Neutrophil (primary cell): Measurements from ENCODE around the gene SIK1.
"Not testable (repeated sequence)": the region's sequence is repeated elsewhere in the genome, so short reads cannot be mapped to it uniquely, and the experiment has no call there.

Experiments
- H3K27ac ChIP-seq: fragments of 200-600 bp; sonication (generic); 2 replicates; pipeline ENCODE4 v1.5.1; 2016; ENCODE audit warnings: mild to moderate bottlenecking, moderate library complexity
- H3K27me3 ChIP-seq: fragments of 200-600 bp; sonication (generic); 2 replicates; pipeline ENCODE4 v1.6.0; 2016; ENCODE audit warnings: mild to moderate bottlenecking
- H3K36me3 ChIP-seq: fragments of 200-600 bp; sonication (generic); 2 replicates; pipeline ENCODE4 v1.5.1; 2017
- H3K4me1 ChIP-seq, 2 experiments: fragments of 200-600 bp in 1 of 2; sonication (generic) in 1 of 2; 1 replicate in 1 of 2; 2 replicates in 1 of 2; pipeline versions ENCODE4 v1.5.1 to v1.6.1; 2013 to 2016; ENCODE audit warnings: low read depth in 1 of 2, low read length in 1 of 2, mild to moderate bottlenecking in 1 of 2, moderate library complexity in 1 of 2; ENCODE audit not compliant: control insufficient read depth in 1 of 2, insufficient read depth in 1 of 2
- H3K4me3 ChIP-seq, 2 experiments: fragments of 200-600 bp in 1 of 2; sonication (generic) in 1 of 2; 1 replicate in 1 of 2; 2 replicates in 1 of 2; pipeline ENCODE4 v1.5.1; 2013 to 2016; ENCODE audit warnings: low read depth in 1 of 2, low read length in 1 of 2, mild to moderate bottlenecking in 1 of 2, moderate library complexity in 1 of 2
- H3K9me3 ChIP-seq: fragments of 200-600 bp; sonication (generic); 2 replicates; pipeline ENCODE4 v1.5.1; 2016
- CTCF ChIP-seq: fragments of 200-600 bp; sonication (generic); IDR thresholded peaks from 2 replicates; pipeline ENCODE4 v1.5.1; 2016; ENCODE audit warnings: antibody characterized with exemption

Gene SIK1

GRCh38 chr21:43396788-43397438 lies 30.0 kb downstream of the SIK1 start:
- not testable (repeated sequence) for H3K36me3 ChIP-seq, H3K27ac ChIP-seq, H3K4me3 ChIP-seq, H3K4me1 ChIP-seq, H3K27me3 ChIP-seq, H3K9me3 ChIP-seq

- H3K9me3 ChIP-seq, H3K27ac ChIP-seq, H3K4me3 ChIP-seq, H3K4me1 ChIP-seq, H3K36me3 ChIP-seq, H3K27me3 ChIP-seq: not testable (repeated sequence)
Measured at GRCh38 chr21:43383351-43383750, 43.6 kb downstream of the SIK1 start.

GRCh38 chr21:43382902-43383301 lies 44.0 kb downstream of the SIK1 start:
- H3K36me3 ChIP-seq, H3K4me1 ChIP-seq, H3K4me3 ChIP-seq, H3K27me3 ChIP-seq, H3K27ac ChIP-seq, H3K9me3 ChIP-seq: not testable (repeated sequence)

GRCh38 chr21:43380852-43381533 lies 45.9 kb downstream of the SIK1 start:
- H3K4me1 ChIP-seq, H3K36me3 ChIP-seq, H3K4me3 ChIP-seq, H3K27ac ChIP-seq, H3K9me3 ChIP-seq, H3K27me3 ChIP-seq: not testable (repeated sequence)

- H3K27ac ChIP-seq, H3K9me3 ChIP-seq, H3K4me3 ChIP-seq, H3K36me3 ChIP-seq, H3K27me3 ChIP-seq, H3K4me1 ChIP-seq: not testable (repeated sequence)
Measured at GRCh38 chr21:43380337-43380736, 46.6 kb downstream of the SIK1 start.

GRCh38 chr21:43379626-43380122 lies 47.3 kb downstream of the SIK1 start:
- not testable (repeated sequence) for H3K4me1 ChIP-seq, H3K27ac ChIP-seq, H3K27me3 ChIP-seq, H3K36me3 ChIP-seq, H3K4me3 ChIP-seq, H3K9me3 ChIP-seq

- no peak overlapping the region for H3K4me3 ChIP-seq
- TF ChIP-seq CTCF = no peak
- no peaks in the 10 kb centered on the region for H3K9me3 ChIP-seq
- no peak overlapping the region for H3K27ac ChIP-seq
- no peaks in the 10 kb centered on the region for H3K36me3 ChIP-seq
- no peaks in the 10 kb centered on the region for H3K27me3 ChIP-seq
- H3K4me1 ChIP-seq = no peaks in the 10 kb centered on the region
Measured at GRCh38 chr21:43376478-43376882, 50.5 kb downstream of the SIK1 start.

- Histone ChIP-seq H3K36me3 (no peaks in the 10 kb centered on the region), H3K4me3 (no peak overlapping the region), H3K27ac (no peak overlapping the region), H3K27me3 (no peaks in the 10 kb centered on the region), H3K9me3 (no peaks in the 10 kb centered on the region), H3K4me1 (no peaks in the 10 kb centered on the region)
- no peak for TF ChIP-seq CTCF
Measured at GRCh38 chr21:43375837-43376477, 51.0 kb downstream of the SIK1 start.
